Activated CD8-positive, alpha-beta memory T cell treated with anti-CD3 and anti-CD28 coated beads for 24 hours (primary cell): ENCODE measurements around the gene MVD.

ENCODE experiments used
- DNase-seq: peaks from one replicate; pipeline ENCODE4 v3.0.0-alpha.2; 2020

MVD gene

DNA sequence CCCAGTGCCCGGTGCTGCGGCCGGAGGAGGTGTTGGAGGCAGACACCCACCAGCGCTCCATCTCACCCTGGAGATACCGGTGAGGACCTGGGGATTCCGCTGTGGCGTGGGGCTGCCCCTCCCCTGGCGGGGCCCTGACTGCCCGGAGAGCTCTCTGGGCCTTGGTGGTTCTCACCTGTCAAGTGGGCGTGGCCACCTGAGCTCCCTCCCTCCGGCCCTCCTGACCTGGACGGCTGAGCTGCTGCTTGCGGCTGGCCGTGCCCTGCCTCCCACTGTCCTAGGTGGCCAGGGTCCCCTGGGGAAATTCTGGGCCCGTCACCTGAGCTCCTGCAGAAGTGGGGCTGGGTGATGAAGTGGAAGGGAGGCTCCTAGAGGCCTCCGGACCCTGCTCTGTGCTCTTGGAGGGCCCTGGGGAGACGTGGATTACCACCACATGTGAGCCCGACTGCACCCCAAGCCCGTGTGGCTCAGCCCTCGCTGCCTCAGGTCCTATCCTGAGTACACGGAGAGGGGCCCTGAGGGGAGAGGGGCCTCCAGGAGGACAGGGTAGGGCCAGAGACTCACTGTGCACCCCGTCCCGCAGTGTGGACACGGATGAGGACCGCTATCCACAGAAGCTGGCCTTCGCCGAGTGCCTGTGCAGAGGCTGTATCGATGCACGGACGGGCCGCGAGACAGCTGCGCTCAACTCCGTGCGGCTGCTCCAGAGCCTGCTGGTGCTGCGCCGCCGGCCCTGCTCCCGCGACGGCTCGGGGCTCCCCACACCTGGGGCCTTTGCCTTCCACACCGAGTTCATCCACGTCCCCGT lies 23.5 kb downstream of the MVD start:
- no peak for DNase-seq

DNA sequence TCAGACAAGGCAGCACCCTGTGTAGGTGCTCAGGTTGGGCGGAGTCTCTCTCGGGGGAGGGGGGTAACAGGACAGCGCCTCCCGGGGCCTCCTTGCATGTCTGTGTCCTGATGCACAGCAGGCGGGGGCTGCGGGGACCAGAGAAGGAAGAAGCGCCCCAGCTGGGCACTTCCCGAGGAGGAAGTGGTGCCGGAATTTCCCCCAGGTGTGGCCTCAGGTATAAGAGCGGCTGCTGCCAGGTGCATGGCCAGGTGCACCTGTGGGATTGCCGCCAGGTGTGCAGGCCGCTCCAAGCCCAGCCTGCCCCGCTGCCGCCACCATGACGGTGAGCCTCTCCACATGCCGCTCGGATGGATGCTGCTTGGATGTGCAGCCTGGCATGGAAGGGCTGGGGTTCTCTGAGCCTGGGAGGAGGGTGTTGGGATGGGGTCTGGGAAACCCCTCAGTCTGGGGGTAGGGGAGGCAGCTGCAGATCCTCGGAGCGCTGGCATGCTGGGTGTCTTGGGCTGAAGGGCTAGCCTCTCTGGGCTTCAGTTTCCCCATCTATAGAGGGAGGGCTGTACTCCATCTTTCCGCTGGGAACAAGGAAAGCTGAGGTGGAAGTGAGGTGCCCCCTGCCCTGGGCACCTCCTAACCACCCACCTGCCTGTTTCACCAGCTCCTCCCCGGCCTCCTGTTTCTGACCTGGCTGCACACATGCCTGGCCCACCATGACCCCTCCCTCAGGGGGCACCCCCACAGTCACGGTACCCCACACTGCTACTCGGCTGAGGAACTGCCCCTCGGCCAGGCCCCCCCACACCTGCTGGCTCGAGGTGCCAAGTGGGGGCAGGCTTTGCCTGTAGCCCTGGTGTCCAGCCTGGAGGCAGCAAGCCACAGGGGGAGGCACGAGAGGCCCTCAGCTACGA lies 24.3 kb downstream of the MVD start, which contains the start of gene IL17C:
Gene IL17C, plus strand, starts transcription at position 250 of the 908 bp plus-strand sequence. Its CDS starts 70 bp downstream, at position 320.
- DNase-seq: no peak

DNA sequence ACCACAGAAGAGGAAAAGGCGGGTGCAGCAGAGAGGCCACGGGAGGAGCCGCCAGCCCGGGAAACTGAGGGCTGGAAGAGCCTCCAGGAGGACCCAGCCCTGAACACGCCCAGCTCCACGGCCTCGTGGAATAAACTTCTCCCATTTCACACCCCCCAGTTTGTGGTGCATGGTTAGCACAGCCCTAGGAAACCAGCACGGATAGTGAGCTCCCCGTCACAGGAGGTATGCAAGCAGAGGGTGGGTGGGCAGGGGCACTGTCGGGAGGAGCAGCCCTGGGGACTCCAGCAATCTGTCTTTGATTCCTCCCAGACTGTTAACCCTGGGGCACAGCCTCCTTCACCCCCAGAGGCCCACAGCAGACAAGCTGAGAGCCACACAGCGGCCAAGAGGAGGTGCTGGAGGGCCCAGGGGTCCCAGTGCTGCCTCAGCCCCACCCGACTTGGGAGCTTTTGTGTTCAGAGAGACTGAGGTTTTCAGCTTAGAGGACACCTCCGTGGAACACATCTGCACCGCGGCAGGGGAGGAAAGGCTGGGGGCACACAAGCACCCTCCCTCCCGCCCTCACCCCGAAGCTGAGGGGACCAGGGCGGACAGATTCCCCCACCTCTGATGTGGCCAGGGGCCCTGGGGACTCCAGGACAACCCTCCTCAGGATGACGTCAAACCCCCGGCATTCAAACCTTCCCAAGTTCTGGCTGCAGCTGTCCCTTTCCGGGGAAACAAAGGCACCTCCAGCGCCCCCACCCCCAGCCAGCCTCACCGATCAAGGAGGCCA lies 26.2 kb downstream of the MVD start:
- DNase-seq: peak; percentile 67

DNA sequence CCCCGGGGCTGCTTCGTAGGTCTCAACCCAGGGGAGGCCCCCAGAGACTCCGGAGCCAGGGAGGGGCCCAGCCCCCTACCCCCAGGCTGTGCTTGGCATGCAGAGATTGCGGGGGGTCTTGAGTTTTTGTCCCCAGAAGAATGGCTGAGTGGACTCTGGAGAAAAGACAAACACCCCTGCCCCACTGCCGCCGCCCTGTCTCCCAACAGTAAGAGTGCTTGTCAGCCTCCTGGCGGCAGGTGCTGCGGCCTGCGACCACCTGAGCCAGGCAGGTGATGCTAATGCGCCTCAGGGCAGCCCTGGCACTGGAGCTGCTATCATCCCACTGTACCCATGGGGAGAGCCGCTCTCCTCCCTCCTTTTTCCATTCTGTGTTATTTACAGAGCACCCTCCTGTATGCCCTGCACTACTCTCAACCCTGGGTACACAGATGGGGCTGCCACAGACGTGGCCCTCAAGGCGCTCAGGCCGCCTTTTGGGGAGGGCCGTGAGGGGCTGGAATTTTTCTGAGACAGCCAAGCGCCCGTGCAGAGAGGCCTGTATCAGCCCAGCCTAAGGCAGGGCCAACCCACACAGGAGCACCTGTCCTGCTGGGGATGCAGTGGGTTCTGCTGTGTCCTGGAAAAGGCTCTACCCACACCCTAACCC lies 27.1 kb downstream of the MVD start:
- DNase-seq: no peak

DNA sequence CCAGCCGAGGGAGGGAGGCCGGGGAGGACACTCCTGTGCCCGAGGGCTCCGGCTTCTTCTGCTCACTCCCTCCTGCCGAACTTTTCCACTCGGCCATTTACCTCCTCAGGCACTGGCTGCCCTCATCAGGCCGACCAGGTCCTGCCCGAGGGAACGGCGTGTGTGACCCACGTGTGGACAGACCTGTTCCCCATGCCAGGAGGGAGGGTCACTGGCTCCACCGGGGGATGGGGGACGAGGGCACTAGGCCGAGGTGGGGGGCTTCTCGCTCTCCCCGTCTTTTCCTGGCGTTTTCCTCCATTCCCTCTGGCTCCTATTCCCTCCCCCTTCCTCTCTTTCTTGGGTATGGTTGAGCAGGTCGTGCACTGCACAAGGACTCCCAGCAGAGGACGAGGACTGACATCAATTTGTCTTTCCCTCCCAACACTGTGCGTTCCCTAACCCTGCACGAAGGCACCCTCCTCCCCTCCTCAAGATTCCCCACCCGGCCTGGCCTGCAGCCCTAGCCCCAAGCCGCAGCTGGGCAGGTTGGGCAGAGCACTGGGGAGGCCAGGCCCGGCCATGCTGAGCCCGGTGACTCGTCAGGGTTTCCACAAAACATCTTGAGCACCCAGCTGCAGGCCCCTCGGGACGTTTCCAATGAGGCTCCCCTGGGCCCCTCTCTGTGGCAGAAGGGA lies 27.8 kb downstream of the MVD start:
- no peak for DNase-seq

- DNase-seq: peak; percentile 80
Measured at GRCh38 chr16:88634141-88634993, 28.5 kb downstream of the MVD start.

DNA sequence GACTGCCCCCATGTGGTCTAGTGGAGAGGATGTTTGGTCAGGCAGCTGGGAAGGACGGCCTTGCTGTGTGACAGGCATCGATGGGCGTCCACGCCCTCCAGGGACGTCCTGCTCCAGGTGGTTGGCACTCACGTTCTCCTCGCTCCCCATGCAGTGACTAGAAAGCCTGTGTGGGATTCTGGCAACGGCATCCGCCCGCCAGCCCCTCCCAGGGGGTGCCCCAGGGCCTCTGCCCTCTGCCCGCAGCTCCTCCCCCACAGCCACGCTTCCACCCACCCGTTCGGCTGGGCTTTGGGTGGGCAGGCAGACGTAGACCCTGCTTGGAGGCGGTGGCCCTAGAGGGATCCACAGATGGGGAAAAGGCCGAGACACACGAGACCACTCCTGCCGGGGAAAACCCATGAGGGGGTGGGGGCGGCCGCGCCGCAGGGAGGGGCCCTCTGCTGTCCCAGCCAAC lies 29.2 kb downstream of the MVD start:
- no peak for DNase-seq

GRCh38 chr16:88632587-88632930 lies 30.3 kb downstream of the MVD start:
- no peak for DNase-seq

DNA sequence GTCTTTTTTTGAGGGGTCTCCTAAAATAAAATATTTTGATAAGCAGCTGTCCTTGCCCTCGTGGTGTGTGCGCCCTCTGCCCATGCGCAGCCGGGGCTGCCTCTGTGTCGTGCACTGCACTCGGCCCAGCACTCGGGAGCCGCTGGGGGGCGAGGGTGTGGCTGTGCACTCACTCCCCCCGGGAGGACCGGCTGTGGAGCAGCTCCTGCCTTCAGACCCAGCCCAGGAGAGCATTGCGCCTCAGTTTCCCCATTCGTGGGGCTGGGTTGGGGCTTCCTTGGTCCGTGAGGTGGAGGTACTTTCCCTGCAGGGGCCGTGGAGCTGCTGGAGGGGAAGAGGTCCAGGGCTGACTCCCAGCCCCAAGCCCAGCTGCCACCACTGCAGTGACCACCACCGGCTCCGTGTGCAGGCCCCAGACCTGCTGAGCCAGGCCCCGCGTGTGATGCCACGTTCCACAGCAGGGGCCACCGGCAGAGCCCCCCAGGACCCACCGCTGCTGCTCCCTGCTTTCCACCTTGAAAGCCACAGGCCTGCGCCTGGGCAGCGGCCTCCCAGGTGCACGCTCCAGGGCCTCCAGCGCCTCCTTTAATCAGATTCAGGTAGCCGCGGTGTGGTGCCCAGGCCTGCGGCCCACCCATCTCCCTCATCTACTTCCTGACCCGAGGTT lies 30.8 kb downstream of the MVD start:
- DNase-seq: no peak

GRCh38 chr16:88631384-88631783 lies 31.5 kb downstream of the MVD start:
- DNase-seq: no peak

DNA sequence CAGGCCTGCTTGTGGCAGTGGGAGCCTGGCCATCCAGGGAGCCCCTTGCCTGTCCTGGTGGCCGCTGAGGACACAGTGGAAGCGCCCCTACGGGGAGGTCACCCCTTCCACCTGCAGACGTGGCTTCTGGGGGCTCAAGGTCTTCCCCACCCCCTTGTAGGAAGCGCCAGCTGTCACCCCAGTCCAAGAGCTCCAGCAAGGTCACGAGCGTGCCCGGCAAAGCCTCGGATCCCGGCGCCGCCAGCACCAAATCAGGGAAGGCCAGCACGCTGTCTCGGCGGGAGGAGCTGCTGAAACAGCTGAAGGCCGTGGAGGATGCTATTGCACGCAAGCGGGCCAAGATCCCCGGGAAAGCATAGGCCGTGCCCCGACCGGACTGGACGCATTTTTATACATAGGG lies 31.9 kb downstream of the MVD start:
- no peak for DNase-seq

DNA sequence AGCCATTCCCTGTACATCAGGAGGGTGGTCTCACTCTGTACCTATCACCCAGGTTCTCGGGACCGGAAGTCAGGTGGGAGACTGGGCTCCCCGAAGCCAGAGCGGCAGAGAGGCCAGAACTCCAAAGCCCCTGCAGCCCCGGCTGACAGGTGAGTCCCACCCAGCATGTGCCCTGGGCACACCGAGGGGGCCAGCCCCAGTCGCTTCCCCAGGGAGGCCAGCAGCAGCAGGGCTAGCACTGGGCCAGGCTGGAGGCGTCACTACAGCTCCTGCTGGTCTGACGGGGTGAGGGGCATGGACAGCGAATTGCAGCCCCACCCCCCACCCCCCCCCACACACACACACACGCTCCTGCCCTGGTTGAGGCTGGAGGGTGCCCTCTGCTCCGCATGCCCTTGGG lies 32.5 kb downstream of the MVD start:
- DNase-seq: no peak

GRCh38 chr16:88629835-88630234 lies 33.1 kb downstream of the MVD start:
- DNase-seq: no peak

DNA sequence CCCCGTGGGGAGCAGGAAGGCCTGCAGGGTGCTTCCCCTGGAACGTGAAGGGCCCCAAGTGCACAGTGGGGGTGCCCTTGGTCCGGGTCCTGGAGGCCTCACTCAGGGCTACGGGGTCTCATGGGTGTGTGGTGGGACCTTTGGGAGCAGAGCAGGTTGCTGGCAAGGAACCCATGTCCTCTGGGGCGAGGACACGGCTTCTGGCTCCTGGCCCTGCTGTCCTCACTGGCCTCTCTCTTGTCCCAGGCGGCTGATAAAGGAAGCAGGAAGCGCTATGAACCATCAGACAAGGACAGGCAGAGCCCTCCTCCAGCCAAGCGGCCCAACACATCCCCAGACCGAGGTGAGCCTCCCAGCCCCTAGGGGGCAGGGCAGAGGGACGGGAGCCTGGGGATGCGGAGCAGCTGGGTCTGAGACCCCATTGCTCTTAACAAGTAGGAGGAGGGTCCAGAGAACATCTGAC lies 34.3 kb downstream of the MVD start:
- no peak for DNase-seq

GRCh38 chr16:88627531-88628411 lies 35.1 kb downstream of the MVD start:
- DNase-seq: no peak

- no peak for DNase-seq
Measured at GRCh38 chr16:88626646-88627045, 36.2 kb downstream of the MVD start.

DNA sequence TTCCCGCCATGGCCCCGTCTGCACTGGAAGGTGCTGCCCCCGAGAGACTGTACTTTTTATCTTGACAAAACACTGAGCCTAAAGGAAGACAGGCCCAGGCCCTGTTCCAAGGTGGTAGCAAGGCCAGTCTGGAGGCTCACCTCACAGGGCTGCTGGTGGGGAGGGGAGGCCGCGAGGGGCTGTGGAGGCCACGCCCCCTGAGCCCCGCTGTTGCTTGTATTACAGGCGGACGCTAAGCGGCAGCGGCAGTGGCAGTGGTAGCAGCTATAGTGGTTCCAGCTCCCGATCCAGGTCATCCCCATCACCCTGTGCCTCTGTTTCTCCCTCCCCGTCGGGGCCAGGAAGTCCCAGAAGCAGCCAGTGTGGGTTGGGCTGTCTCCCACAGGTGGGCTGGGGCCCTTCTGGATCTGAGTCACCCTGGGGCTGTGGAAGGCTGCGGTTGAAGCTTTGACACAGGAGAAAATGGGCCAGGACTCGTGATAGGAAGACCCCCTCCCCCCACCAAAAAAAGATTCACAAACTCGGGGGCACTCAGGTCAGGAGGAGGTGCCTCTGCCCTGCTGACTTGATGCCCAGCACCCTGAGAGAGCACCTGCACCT lies 37.8 kb downstream of the MVD start:
- no peak for DNase-seq

DNA sequence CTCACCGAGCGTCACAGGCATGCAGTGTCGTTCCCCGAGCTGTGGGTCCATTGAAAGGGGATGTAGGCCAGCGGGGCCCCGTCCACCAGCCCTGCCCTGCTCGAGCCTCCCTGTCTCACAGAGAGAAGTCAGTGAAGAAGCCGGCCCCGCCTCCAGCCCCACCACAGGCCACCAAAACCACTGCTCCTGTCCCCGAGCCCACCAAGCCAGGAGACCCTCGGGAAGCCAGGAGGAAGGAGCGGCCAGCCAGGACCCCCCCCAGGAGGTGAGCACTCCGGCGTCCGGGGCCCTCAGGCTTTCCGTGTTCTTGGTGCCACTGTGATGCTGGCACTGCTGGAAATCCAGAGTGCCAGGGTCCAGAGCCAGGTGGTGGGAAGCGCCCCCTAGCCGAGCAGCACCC lies 38.4 kb downstream of the MVD start:
- DNase-seq: no peak

GRCh38 chr16:88623858-88624257 lies 39.0 kb downstream of the MVD start:
- no peak for DNase-seq
